HFFc6 (cell line): ENCODE results near the gene ACOT7. TPM values are rescaled to one million over a fixed set of nuclear protein-coding genes. Genes with fewer than 3 reads are reported as not detected.
A peak's percentile ranks its signal among the peaks of the same experiment; 100 is the strongest.

Source experiments
- DNase-seq: peaks from one replicate; pipeline ENCODE4 v3.0.0-alpha.2; 2018
- H3K27ac Mint-ChIP-seq: 2 replicates; pipeline ENCODE4 v1.8.0; 2020; ENCODE audit warnings: mild to moderate bottlenecking, mixed read lengths
- H3K27me3 Mint-ChIP-seq: 2 replicates; pipeline ENCODE4 v1.8.0; 2021; ENCODE audit warnings: mild to moderate bottlenecking, moderate library complexity, mixed read lengths; ENCODE audit not compliant: insufficient read depth
- H3K36me3 Mint-ChIP-seq: 2 replicates; pipeline ENCODE4 v1.8.0; 2021; ENCODE audit warnings: low read depth, mixed read lengths
- H3K4me1 Mint-ChIP-seq: 2 replicates; pipeline ENCODE4 v1.8.0; 2020; ENCODE audit warnings: low read depth, mixed read lengths
- H3K4me3 Mint-ChIP-seq: 2 replicates; pipeline ENCODE4 v1.8.0; 2020; ENCODE audit warnings: mild to moderate bottlenecking, moderate library complexity, mixed read lengths
- H3K9me3 Mint-ChIP-seq: 2 replicates; pipeline ENCODE4 v1.8.0; 2020; ENCODE audit warnings: mild to moderate bottlenecking, mixed read lengths
- total RNA-seq, 6 experiments: library from RNA; stranded (reverse); fragmentation: NEBNext Ultra II Directional; extraction: Animal tissue kit (Norgen Biotek cat#: 25700); gene quantifications; 2 replicates in 1 of 6; 3 replicates in 5 of 6; pipeline ENCODE4 v1.2.3, GENCODE V29; 2021
- TF ChIP-seq, protein P1 (sequence below): fragments of 200-600 bp; sonication (generic); IDR thresholded peaks from 2 replicates; pipeline ENCODE4 v1.5.0; 2021; ENCODE audit warnings: antibody characterized with exemption, mild to moderate bottlenecking

The ACOT7 gene
- total RNA-seq, 6 experiments from 2014 or later = 103 to 125 (median 111) TPM

DNA sequence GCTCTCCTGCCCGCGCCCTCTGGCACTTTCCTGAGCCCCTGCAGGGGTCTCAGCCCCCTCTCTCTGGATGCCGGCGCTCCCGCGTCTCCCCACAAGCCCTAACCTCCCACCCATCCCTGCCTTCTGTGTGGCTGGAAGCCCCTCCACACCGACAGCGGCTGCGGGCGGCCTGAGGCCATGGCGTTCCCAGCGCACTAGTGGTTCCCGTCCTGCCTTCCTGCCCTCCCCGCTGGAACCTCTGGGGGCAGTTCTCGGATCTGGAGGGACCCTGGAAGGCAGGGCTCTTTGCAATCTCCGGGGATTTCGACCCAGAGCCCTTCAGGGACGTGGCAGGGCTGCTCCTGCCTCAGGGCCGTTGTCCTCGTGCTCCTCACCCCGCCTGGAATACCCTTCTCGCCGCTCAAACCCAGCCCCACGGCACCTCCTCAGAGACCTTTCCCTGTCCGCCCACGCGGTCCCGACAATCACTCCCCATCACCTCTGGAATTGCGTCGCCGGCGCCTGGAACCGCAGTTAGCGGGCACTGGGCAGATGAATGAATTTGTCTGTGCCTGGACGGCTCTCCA is 30.5 kb upstream of the ACOT7 start:
- no peaks in the 10 kb centered on the region for H3K36me3 Mint-ChIP-seq
- no peak for DNase-seq
- H3K4me3 Mint-ChIP-seq = no peak overlapping the region

DNA sequence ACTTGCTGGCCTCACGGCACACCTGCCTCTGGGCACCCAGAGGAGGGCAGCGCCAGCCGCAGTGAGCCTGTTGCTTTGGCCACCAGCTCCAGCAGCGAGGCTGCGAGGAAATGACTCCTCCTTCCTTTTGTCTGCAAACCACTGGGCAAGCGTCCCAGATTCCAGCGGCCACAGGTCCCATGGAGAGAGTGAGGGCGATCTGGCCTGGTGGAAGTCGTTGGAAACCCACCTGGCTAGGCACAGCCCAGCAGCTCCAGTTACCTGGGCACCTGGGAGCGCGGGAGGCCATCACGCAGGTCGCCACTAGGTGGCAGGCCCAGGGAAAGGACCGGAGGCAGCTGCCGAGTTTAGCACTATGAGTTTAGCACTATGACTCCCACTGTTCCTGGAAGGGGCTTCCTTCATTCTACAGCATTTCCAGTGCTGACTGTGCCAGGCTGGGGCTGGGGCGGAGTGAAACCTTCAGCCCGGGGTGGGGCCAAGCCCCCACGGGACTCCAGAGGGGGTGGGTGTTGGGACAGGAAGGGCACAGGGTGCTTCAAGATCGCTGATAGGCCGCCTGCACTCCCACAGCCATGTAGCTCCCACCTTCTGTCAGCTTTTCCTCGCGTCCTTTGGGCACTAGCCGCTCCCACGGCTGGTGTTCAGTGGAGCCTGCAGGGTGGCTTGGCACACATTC is 29.9 kb upstream of the ACOT7 start:
- Mint-ChIP-seq H3K27ac (no peak overlapping the region), H3K27me3 (peaks cover 37% of the 10 kb centered on the region), H3K36me3 (no peaks in the 10 kb centered on the region), H3K4me3 (no peak overlapping the region), H3K9me3 (no peaks in the 10 kb centered on the region), H3K4me1 (peaks cover 15% of the 10 kb centered on the region)
- TF ChIP-seq, protein P1, sequence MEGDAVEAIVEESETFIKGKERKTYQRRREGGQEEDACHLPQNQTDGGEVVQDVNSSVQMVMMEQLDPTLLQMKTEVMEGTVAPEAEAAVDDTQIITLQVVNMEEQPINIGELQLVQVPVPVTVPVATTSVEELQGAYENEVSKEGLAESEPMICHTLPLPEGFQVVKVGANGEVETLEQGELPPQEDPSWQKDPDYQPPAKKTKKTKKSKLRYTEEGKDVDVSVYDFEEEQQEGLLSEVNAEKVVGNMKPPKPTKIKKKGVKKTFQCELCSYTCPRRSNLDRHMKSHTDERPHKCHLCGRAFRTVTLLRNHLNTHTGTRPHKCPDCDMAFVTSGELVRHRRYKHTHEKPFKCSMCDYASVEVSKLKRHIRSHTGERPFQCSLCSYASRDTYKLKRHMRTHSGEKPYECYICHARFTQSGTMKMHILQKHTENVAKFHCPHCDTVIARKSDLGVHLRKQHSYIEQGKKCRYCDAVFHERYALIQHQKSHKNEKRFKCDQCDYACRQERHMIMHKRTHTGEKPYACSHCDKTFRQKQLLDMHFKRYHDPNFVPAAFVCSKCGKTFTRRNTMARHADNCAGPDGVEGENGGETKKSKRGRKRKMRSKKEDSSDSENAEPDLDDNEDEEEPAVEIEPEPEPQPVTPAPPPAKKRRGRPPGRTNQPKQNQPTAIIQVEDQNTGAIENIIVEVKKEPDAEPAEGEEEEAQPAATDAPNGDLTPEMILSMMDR = peak; percentile 82
- DNase-seq = peak; percentile 12

More for the DNA sequence above, 30.5 kb upstream of the ACOT7 start:
- Mint-ChIP-seq H3K4me1 (peaks cover 15% of the 10 kb centered on the region), H3K27me3 (peaks cover 35% of the 10 kb centered on the region), H3K27ac (no peak overlapping the region), H3K9me3 (no peaks in the 10 kb centered on the region)
- TF ChIP-seq, protein P1 = no peak

DNA sequence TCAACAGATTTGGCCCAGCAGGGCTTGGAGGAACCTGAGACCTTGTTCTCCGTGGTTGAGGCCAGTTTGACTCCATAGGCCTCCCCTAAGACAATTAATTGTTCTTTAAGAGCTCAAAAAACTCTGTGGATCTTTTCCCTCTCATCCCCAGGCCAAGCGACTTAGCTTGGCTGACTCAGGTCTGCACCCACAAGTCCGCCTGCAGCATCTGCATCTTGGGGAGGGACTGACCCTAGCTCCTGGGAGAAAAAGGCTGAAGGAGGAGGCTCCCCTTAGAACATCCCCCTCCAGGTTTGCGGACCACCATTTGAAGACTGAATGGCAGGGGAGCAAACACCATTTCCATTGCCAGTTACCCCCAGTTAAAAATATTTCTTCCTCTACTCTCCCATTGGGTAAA is 27.7 kb upstream of the ACOT7 start:
- H3K27me3 Mint-ChIP-seq = peaks cover 44% of the 10 kb centered on the region
- TF ChIP-seq, protein P1 = no peak
- H3K36me3 Mint-ChIP-seq = no peaks in the 10 kb centered on the region
- no peak overlapping the region for H3K4me3 Mint-ChIP-seq
- H3K9me3 Mint-ChIP-seq = no peaks in the 10 kb centered on the region
- peaks cover 15% of the 10 kb centered on the region for H3K4me1 Mint-ChIP-seq
- no peak overlapping the region for H3K27ac Mint-ChIP-seq
- no peak for DNase-seq

DNA sequence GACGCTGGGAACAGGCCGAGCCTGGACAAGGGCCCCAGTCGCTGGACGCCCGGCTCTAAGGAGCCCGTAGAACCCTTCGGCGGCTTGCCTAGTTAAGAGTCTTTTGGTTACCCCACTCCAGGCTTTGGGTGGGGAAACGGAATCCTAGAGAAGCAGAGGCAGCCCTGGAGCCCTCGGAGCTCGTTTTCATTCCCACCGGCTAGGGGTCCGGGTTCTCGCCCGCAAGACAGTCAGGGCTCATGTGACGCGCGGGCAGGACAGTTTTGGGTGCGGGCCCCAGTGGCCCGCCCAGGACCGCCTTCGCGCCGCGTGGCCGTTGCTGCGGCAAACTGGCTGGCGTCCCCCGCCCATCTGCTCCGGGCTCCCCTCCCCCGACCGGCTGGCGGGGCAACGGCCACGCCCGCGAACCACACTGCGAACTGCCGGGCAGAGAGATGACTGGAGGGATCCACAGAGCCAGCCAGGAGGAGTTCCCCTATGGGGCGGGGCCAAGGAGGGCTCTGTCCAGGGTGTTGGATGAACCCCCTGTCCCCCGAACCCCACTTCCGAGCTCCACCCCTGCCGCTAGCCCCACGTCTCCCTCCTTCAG is 27.0 kb upstream of the ACOT7 start:
- no peaks in the 10 kb centered on the region for H3K9me3 Mint-ChIP-seq
- peaks cover 46% of the 10 kb centered on the region for H3K27me3 Mint-ChIP-seq
- peaks cover 19% of the 10 kb centered on the region for H3K4me1 Mint-ChIP-seq
- H3K36me3 Mint-ChIP-seq = no peaks in the 10 kb centered on the region
- no peak for DNase-seq
- no peak overlapping the region for H3K4me3 Mint-ChIP-seq
- TF ChIP-seq, protein P1 = no peak
- H3K27ac Mint-ChIP-seq = no peak overlapping the region

DNA sequence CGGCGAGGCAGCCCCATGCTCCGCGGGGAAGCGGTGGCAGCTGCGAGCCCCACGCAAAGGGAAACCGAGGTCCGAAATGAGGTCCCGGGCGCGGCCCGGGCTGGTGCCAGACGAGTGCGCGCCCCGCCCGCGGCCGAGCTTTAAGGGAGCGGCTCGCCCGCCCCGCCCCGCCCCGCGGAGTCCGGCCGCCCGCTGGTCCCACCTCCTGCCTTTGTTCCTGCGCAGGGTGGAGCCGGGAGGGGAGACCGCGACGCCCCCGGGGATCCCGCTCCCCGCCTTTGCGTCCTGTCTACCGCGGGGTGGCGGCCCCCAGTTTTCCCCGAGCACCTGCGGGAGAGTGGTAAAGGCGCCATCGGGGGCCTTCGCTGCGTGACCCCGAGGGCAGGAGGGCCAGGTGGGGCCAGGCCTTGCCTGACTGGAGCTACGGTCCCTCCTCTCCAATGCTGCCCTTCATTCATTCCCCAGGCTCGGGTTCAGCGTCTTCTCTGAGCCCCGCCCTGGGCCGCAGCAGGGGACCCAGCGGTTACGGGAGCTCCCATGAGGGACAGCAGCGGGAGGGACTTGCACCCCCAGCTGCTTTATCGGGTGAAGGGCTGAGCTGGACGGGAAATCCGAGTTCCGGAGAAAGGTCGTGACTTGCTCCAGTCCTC is 26.4 kb upstream of the ACOT7 start, which contains the start of gene HES2:
TSS of gene HES2 (minus strand) at position 116 of the 650 bp plus-strand sequence. CDS start at position 17, 99 bp downstream.
- Mint-ChIP-seq H3K9me3 (no peaks in the 10 kb centered on the region), H3K4me3 (no peak within 1 kb of the TSS; the same call in 1 of the 2 replicates), H3K27ac (no peak within 1 kb of the TSS), H3K27me3 (peaks cover 44% of the 10 kb centered on the region), H3K36me3 (no peaks in the 10 kb centered on the region), H3K4me1 (peaks cover 25% of the 10 kb centered on the region)
- DNase-seq = no peak
- TF ChIP-seq, protein P1 = no peak
